HTR-8/SVneo (cell line): ENCODE data around the gene BAIAP2L1.

ENCODE experiments used
- DNase-seq: peaks from one replicate; pipeline ENCODE4 v3.0.0; 2011; ENCODE audit warnings: low spot score, mixed read lengths; ENCODE audit not compliant: insufficient read length
- FAIRE-seq: peaks from 2 replicates; lab custom pipeline; 2011; peaks lifted over from hg19 to GRCh38; lab: Jason Lieb, UNC

BAIAP2L1 gene

GRCh38 chr7:98362517-98362916, 38.4 kb downstream of the BAIAP2L1 start:
- DNase-seq (no peak), FAIRE-seq (no peak)

GRCh38 chr7:98360221-98361130, 40.4 kb downstream of the BAIAP2L1 start:
- DNase-seq (no peak), FAIRE-seq (no peak)

- no peak for DNase-seq
- FAIRE-seq, result no peak
Measured at GRCh38 chr7:98359395-98359794, 41.5 kb downstream of the BAIAP2L1 start.

GRCh38 chr7:98358706-98359105, 42.2 kb downstream of the BAIAP2L1 start:
- no peak for FAIRE-seq

GRCh38 chr7:98357751-98358161, 43.1 kb downstream of the BAIAP2L1 start:
- no peak for DNase-seq
- FAIRE-seq, result no peak

More at GRCh38 chr7:98358706-98359105, 42.2 kb downstream of the BAIAP2L1 start:
- no peak for DNase-seq

GRCh38 chr7:98355250-98355538, 45.7 kb downstream of the BAIAP2L1 start:
- FAIRE-seq, result no peak
- DNase-seq, result no peak

- peak; percentile 63 for DNase-seq
- no peak for FAIRE-seq
Measured at GRCh38 chr7:98354511-98355249, 46.2 kb downstream of the BAIAP2L1 start.

- FAIRE-seq, result no peak
- DNase-seq, result no peak
Measured at GRCh38 chr7:98354052-98354451, 46.8 kb downstream of the BAIAP2L1 start.

- DNase-seq (no peak), FAIRE-seq (no peak)
Measured at GRCh38 chr7:98352621-98353020, 48.3 kb downstream of the BAIAP2L1 start.

GRCh38 chr7:98351136-98351535, 49.8 kb downstream of the BAIAP2L1 start:
- FAIRE-seq (no peak), DNase-seq (no peak)

- DNase-seq (no peak), FAIRE-seq (no peak)
Measured at GRCh38 chr7:98348726-98349474, 52.0 kb downstream of the BAIAP2L1 start.

- no peak for DNase-seq
Measured at GRCh38 chr7:98346515-98347069, 54.3 kb downstream of the BAIAP2L1 start.

GRCh38 chr7:98341106-98341505, 59.8 kb downstream of the BAIAP2L1 start:
- DNase-seq, result no peak
- no peak for FAIRE-seq

More at GRCh38 chr7:98346515-98347069, 54.3 kb downstream of the BAIAP2L1 start:
- FAIRE-seq, result no peak

GRCh38 chr7:98339043-98339442, 61.8 kb downstream of the BAIAP2L1 start:
- FAIRE-seq, result no peak
- DNase-seq, result no peak

- no peak for FAIRE-seq
- no peak for DNase-seq
Measured at GRCh38 chr7:98338441-98338840, 62.4 kb downstream of the BAIAP2L1 start.

GRCh38 chr7:98335411-98335977, 65.4 kb downstream of the BAIAP2L1 start:
- FAIRE-seq, result no peak
- DNase-seq, result no peak

GRCh38 chr7:98334081-98334480, 66.8 kb downstream of the BAIAP2L1 start:
- DNase-seq, result no peak

GRCh38 chr7:98330926-98331529, 69.9 kb downstream of the BAIAP2L1 start:
- no peak for FAIRE-seq

More at GRCh38 chr7:98334081-98334480, 66.8 kb downstream of the BAIAP2L1 start:
- no peak for FAIRE-seq

GRCh38 chr7:98329791-98330373, 71.0 kb downstream of the BAIAP2L1 start:
- FAIRE-seq (no peak), DNase-seq (no peak)

More at GRCh38 chr7:98330926-98331529, 69.9 kb downstream of the BAIAP2L1 start:
- DNase-seq, result no peak
